Measurements from ENCODE around the gene PHYHD1. TPM values are rescaled to one million over a fixed set of nuclear protein-coding genes. Genes with fewer than 3 reads are reported as not detected.
A peak's percentile ranks its signal among the peaks of the same experiment; 100 is the strongest.

Gene PHYHD1
- total and polyA plus RNA-seq, 2 of the 13 experiments (the other 11 are each of a cell fraction or from before 2014, with no cell fraction given), result 10.6 to 25.3 TPM

- TF ChIP-seq CSRNP1 (CRISPR knock-in tag; IDR thresholded peaks at IDR 0.05) (0 out of 2 replicates have a peak, but pooled peaks have one; percentile 28), ZHX1 (CRISPR knock-in tag; IDR thresholded peaks at IDR 0.05; ENCODE audit: low read depth) (peak; percentile 17; the same call in 1 of the 2 replicates), ZBTB2 (CRISPR knock-in tag; IDR thresholded peaks at IDR 0.05; ENCODE audit: low read depth) (no peak; the same call in 1 of the 2 replicates), ONECUT2 (CRISPR knock-in tag; IDR thresholded peaks at IDR 0.05) (0 out of 2 replicates have a peak, but pooled peaks have one; percentile 4), ZNF710 (CRISPR knock-in tag; IDR thresholded peaks at IDR 0.05; ENCODE audit: borderline replicate concordance) (no peak; the same call in 1 of the 2 replicates), HOXD1 (CRISPR knock-in tag; IDR thresholded peaks at IDR 0.05) (peak; percentile 24), RNF219 (CRISPR knock-in tag; IDR thresholded peaks at IDR 0.05) (0 out of 2 replicates have a peak, but pooled peaks have one; percentile 72), SNAPC5 (CRISPR knock-in tag; IDR thresholded peaks at IDR 0.05; ENCODE audit: borderline replicate concordance) (no peak), ZMYM2 (CRISPR knock-in tag; IDR thresholded peaks at IDR 0.05) (no peak), ATF4 (CRISPR knock-in tag; IDR thresholded peaks at IDR 0.05) (peak in 1 of 2 experiments; percentile 67; a peak in 1 of 4 replicates), ZNF367 (CRISPR knock-in tag; IDR thresholded peaks at IDR 0.05; ENCODE audit: borderline replicate concordance) (no peak; the same call in 1 of the 2 replicates), BRD4 (CRISPR knock-in tag; IDR thresholded peaks at IDR 0.05) (0 out of 2 replicates have a peak, but pooled peaks have one; percentile 55), CERS6 (CRISPR knock-in tag; IDR thresholded peaks at IDR 0.05) (no peak), KAT7 (CRISPR knock-in tag; IDR thresholded peaks at IDR 0.05; ENCODE audit: borderline replicate concordance) (peak; percentile 94; the same call in 1 of the 2 replicates)
Measured at GRCh38 chr9:128947527-128948301, 26.9 kb downstream of the PHYHD1 start, which contains the start of the genes DOLK and NUP188 (continued).
